Thymus (tissue), 11 donors: ENCODE measurements around the gene FRMPD1. TPM values are rescaled to one million over a fixed set of nuclear protein-coding genes. Genes with fewer than 3 reads are reported as not detected.
"Not testable (repeated sequence)": the region's sequence is repeated elsewhere in the genome, so short reads cannot be mapped to it uniquely, and the experiment has no call there.

Source experiments
- DNase-seq, 9 donors: peaks; one replicate each; pipeline ENCODE4 v3.0.0-alpha.2; 2013; ENCODE audit warnings: low spot score in 9 of 9, low read depth in 6 of 9, missing footprints in 1 of 9
- H3K27ac ChIP-seq, 2 donors: one replicate each; pipeline ENCODE4 v1.5.1; 2013; ENCODE audit warnings: control low read depth in 1 of 2, low read depth in 1 of 2, low read length in 1 of 2, mild to moderate bottlenecking in 1 of 2, moderate library complexity in 1 of 2
- H3K27me3 ChIP-seq, 2 donors: one replicate each; pipeline ENCODE4 v1.5.1; 2013; ENCODE audit warnings: low read length in 1 of 2; ENCODE audit not compliant: control insufficient read depth in 2 of 2, insufficient read depth in 1 of 2
- H3K36me3 ChIP-seq, 2 donors: one replicate each; pipeline ENCODE4 v1.5.1; 2013; ENCODE audit warnings: low read length in 1 of 2, mild to moderate bottlenecking in 1 of 2, moderate library complexity in 1 of 2; ENCODE audit not compliant: control insufficient read depth in 2 of 2, insufficient read depth in 2 of 2
- H3K4me1 ChIP-seq, 2 donors: one replicate each; pipeline ENCODE4 v1.5.1; 2013; ENCODE audit warnings: low read length in 2 of 2; ENCODE audit not compliant: control insufficient read depth in 2 of 2, insufficient read depth in 2 of 2
- H3K4me3 ChIP-seq, 2 donors: one replicate each; pipeline ENCODE4 v1.5.1; 2013; ENCODE audit warnings: low read length in 2 of 2, control low read depth in 1 of 2, mild to moderate bottlenecking in 1 of 2
- H3K9me3 ChIP-seq, 2 donors: one replicate each; pipeline ENCODE4 v1.5.1; 2013; ENCODE audit warnings: low read length in 1 of 2, mild to moderate bottlenecking in 1 of 2; ENCODE audit not compliant: control insufficient read depth in 2 of 2, insufficient read depth in 1 of 2
- WGBS: extraction: QIAGEN DNeasy Blood & Tissue Kit; methylation state at CpG from one replicate; pipeline ENCODE4 v1.1.7; 2013; 5-methylcytosine and 5-hydroxymethylcytosine counted together
- polyA plus RNA-seq: library from polyadenylated mRNA; stranded (reverse); fragments of 200-250 nt; gene quantifications from one replicate; pipeline ENCODE4 v1.2.3, GENCODE V29; 2013
- total RNA-seq: library from RNA; stranded (reverse); fragments of 120-200 nt; gene quantifications from one replicate; pipeline ENCODE4 v1.2.4, GENCODE V29; 2013
- donor health status: healthy.

Gene FRMPD1
- total and polyA plus RNA-seq, 2 donors = 0.14 to 0.16 TPM

DNA sequence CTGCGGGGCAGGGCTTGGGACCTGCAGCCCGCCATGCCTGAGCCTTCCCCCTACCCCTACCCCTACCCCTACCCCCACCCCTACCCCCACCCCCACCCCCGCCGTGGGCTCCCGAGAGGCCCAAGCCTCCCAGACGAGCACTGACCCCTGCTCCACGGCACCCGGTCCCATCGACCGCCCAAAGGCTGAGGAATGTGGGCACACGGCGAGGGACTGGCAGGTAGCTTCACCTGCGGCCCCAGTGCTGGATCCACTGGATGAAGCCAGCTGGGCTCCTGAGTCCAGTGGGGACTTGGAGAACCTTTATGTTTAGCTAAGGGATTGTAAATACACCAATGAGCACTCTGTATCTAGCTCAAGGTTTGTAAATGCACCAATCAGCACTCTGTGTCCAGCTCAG lies 101.4 kb downstream of the FRMPD1 start:
- H3K4me3 ChIP-seq, H3K9me3 ChIP-seq, DNase-seq, H3K36me3 ChIP-seq, H3K27me3 ChIP-seq, H3K4me1 ChIP-seq, H3K27ac ChIP-seq: not testable (repeated sequence)
- WGBS = 98% methylated on average over 13 of the region's 13 CpGs

DNA sequence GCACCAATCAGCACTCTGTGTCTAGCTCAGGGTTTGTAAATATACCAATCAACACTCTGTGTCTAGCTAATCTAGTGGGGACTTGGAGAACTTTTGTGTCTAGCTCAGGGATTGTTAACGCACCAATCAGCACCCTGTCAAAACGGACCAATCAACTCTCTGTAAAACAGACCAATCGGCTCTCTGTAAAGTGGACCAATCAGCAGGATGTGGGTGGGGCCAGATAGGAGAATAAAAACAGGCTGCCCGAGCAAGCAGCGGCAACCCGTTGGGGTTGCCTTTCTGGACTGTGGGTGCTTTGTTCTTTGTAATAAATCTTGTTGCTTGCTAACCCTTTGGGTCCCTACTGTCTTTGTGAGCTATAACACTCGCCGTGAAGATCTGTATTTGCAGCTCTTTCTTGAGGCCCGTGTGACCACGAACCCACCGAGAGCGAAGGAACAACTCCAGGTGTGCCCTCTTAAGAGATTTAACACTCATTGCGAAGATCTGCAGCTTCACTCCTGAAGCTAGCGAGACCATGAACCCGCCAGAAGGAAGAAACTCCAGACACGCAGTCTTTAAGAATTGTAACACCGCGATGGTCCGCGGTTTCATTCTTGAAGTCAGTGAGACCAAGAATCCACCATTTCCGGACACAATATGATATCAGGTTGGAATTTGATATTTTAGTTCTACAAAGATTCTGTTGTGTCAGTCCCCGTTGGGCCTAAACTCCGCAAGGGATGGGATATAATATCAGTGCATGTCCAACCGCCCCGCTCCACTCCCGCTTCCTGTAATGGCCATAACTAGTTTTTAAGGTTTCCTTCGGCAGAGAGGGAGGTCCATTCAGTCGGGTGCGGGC lies 102.1 kb downstream of the FRMPD1 start:
- DNase-seq = peak in 1 of 9 donors; percentile 15
- peaks cover 0 to 6% of the 10 kb centered on the region in 2 donors for H3K9me3 ChIP-seq
- H3K36me3 ChIP-seq = peaks cover 0 to 5% of the 10 kb centered on the region in 2 donors
- H3K4me1 ChIP-seq = peaks cover 0 to 9% of the 10 kb centered on the region in 2 donors
- 91% methylated on average over 29 of the region's 29 CpGs for WGBS
- no peaks in the 10 kb centered on the region for H3K27me3 ChIP-seq
- H3K27ac ChIP-seq = no peak overlapping the region
- H3K4me3 ChIP-seq = peak overlapping the region; percentile 83 to 96

DNA sequence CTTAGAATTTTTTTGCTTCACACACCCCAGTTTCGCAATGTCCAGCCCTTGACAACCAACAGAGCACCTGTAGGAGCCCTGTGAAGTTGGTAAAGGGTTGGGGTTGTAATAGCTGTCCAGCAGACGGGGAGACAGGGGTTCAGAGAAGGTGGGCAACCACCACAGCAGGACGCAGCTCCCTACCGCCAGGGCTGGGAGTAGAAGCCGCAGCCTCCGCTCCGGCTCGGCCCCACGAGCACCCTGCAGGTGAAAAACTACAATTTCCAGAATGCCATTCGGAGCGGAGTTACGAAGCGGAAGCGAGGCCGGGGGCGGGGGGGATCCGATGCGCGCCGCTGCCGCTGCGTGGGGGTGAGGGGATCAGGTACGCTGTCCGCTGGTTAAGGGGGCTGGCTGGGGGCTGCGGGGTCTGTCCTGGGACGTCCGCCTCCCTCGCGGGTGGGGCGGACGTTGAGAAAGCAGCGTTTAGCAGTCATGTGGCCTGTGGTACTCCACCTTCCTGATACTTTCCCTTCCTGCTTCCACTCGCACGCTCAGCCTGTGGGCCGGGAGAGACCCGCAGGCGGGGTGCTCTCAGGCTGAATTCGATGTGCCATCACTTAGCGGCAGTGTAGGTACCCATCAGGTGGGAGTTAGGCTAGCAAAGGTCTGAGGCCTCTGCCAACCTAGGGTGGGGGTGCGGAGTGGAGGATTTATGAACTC lies 102.9 kb downstream of the FRMPD1 start, which contains the start of gene TRMT10B:
Gene TRMT10B, plus strand, starts transcription at position 317 of the 702 bp plus-strand sequence. CDS start 8,127 bp downstream, outside the sequence.
- Histone ChIP-seq H3K36me3 (peaks cover 0 to 5% of the 10 kb centered on the region in 2 donors), H3K4me3 (peak within 1 kb of the TSS; percentile 83 to 96), H3K27ac (peak within 1 kb of the TSS; percentile 48 to 86), H3K27me3 (no peaks in the 10 kb centered on the region), H3K9me3 (peaks cover 0 to 6% of the 10 kb centered on the region in 2 donors), H3K4me1 (peaks cover 0 to 9% of the 10 kb centered on the region in 2 donors)
- 4% methylated on average over 40 of the region's 40 CpGs for WGBS
- DNase-seq = peak; percentile 36 to 86 (median 71)

DNA sequence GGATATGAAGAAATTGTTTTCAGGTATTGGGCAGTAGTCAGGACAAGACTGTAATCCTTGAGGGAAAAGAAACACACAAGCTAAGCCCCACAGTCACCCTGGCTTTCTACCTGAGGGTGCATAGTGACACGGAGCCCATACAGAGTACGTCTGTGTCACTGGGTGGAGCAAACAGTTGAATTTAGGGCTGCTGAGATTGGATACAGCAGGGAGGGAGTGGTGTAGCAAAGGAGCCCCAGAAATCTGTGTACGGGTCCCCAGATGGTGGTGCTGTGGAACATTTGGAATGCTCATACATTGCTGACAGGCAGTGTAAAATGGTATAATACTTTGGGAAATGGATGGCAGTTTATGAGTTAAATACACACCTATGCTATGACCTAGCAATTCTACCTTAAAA lies 108.0 kb downstream of the FRMPD1 start:
- DNase-seq = no peak
- Histone ChIP-seq H3K4me3 (no peak overlapping the region), H3K27ac (no peak overlapping the region), H3K9me3 (no peaks in the 10 kb centered on the region), H3K27me3 (no peaks in the 10 kb centered on the region), H3K36me3 (peaks cover 0 to 5% of the 10 kb centered on the region in 2 donors), H3K4me1 (peaks cover 0 to 4% of the 10 kb centered on the region in 2 donors)
- 97% methylated on average over 3 of the region's 3 CpGs for WGBS

DNA sequence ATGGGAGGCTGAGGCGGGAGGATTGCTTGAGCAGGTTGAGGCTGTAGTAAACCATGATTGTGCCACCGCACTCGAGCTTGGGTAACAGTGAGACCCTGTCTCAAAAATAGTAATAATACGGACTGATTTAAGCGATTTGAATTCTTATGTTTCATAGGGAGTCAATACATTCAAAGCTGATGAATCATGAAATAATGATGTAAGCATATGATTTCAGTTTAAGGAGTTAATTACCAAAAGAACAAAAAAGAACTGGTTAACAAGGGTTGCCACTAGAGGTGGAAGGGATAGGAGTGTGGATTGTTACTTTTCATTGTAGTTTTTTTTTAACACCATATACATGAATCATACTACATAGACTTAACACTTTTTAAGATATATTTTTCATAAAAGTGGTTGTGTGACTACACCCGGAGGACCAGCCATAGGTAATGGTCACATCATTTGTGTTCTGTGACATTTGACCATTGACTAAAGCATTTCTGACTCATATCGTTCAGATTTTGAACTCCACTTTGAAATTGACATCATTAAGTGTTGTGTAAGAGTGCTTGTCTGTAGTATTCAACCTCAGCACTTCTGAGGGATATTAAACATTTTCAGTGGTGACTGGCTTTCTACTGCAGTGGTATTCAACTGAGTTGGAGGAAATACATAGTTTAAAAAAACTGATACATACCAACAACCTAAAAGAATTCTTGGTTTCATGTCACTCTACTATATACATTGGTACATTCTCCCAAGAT lies 109.8 kb downstream of the FRMPD1 start:
- no peak for DNase-seq
- H3K27ac ChIP-seq = no peak overlapping the region
- 97% methylated on average over 7 of the region's 7 CpGs for WGBS
- no peaks in the 10 kb centered on the region for H3K9me3 ChIP-seq
- no peaks in the 10 kb centered on the region for H3K27me3 ChIP-seq
- H3K36me3 ChIP-seq = peaks cover 4 to 8% of the 10 kb centered on the region in 2 donors
- no peak overlapping the region for H3K4me3 ChIP-seq
- no peaks in the 10 kb centered on the region for H3K4me1 ChIP-seq

DNA sequence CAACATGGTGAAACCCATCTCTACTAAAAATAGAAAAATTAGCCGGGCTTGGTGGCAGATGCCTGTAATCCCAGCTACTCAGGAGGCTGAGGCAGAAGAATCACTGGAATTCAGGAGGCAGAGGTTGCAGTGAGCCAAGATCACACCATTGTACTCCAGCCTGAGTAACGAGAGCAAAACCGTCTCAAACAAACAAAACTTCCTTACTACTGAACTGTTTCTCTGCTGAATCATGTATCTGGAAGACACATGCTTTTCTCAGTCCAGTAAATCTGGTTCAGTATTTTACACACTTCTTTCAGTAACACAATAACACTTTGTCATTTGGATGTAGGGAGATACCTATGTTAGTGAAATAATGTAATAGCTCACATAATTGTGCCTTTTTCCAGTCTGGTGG lies 110.8 kb downstream of the FRMPD1 start:
- no peaks in the 10 kb centered on the region for H3K9me3 ChIP-seq
- no peaks in the 10 kb centered on the region for H3K27me3 ChIP-seq
- no peak for DNase-seq
- no peak overlapping the region for H3K4me3 ChIP-seq
- peaks cover 4 to 8% of the 10 kb centered on the region in 2 donors for H3K36me3 ChIP-seq
- H3K27ac ChIP-seq = no peak overlapping the region
- 97% methylated on average over 3 of the region's 3 CpGs for WGBS
- H3K4me1 ChIP-seq = no peaks in the 10 kb centered on the region

DNA sequence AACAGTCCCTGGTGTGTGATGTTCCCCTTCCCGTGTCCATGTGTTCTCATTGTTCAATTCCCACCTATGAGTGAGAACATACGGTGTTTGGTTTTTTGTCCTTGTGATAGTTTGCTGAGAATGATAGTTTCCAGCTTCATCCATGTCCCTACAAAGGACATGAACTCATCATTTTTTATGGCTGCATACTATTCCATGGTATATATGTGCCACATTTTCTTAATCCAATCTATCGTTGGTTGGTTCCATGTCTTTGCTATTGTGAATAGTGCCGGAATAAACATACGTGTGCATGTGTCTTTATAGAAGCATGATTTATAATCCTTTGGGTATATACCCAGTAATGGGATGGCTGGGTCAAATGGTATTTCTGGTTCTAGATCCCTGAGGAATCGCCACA lies 114.5 kb downstream of the FRMPD1 start:
- 89% methylated on average over 6 of the region's 6 CpGs for WGBS
- H3K4me3 ChIP-seq, DNase-seq, H3K9me3 ChIP-seq, H3K27me3 ChIP-seq, H3K27ac ChIP-seq, H3K4me1 ChIP-seq, H3K36me3 ChIP-seq: not testable (repeated sequence)

DNA sequence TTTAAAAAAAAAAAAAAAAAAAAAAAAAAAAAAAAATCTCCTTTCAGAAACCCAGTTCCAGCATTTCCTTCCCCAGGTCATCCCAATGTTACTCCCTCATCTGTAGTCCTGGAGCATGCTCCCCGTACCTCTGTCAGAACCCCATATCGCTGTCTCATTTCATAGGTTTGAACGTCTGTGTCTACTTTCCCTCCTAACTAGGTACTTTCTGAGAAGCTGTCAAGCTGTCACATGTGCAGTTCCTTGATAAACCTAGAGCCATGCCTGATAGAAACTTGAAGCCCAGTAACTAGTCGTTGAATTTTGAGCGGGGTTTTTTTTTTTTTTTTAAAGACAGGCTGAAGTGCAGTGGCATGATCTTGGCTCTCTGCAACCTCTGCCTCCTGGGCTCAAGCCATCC lies 118.6 kb downstream of the FRMPD1 start:
- WGBS = 96% methylated on average over 5 of the region's 5 CpGs
- H3K36me3 ChIP-seq = peaks cover 22 to 31% of the 10 kb centered on the region in 2 donors
- H3K27ac ChIP-seq = no peak overlapping the region
- no peak overlapping the region for H3K4me3 ChIP-seq
- no peak for DNase-seq
- H3K27me3 ChIP-seq = no peaks in the 10 kb centered on the region
- H3K4me1 ChIP-seq = no peaks in the 10 kb centered on the region
- no peaks in the 10 kb centered on the region for H3K9me3 ChIP-seq
